ENCODE results near the gene SEMA5A. TPM values are rescaled to one million over a fixed set of nuclear protein-coding genes. Genes with fewer than 3 reads are reported as not detected.

The SEMA5A gene
- total RNA-seq, 1 donor from 2014 or later = 43.2 TPM

GRCh38 chr5:9338796-9339195, 207.1 kb downstream of the SEMA5A start:
- Histone ChIP-seq H3K4me3 (no peak overlapping the region), H3K4me1 (peaks cover 26% of the 10 kb centered on the region), H3K27me3 (ENCODE audit: low read depth) (no peaks in the 10 kb centered on the region), H3K27ac (replicated peaks) (peak overlapping the region; percentile 23), H3K36me3 (no peaks in the 10 kb centered on the region), H3K9me3 (replicated peaks) (no peaks in the 10 kb centered on the region)
- intact Hi-C loops (cut with micrococcal nuclease) = no loop called here
- DNase-seq = no peak
- no peak for TF ChIP-seq CTCF (IDR thresholded peaks at IDR 0.05; ENCODE audit: borderline replicate concordance)

- no peak for DNase-seq
- intact Hi-C loops (cut with micrococcal nuclease) = no loop called here
- Histone ChIP-seq H3K36me3 (no peaks in the 10 kb centered on the region), H3K27me3 (ENCODE audit: low read depth) (no peaks in the 10 kb centered on the region), H3K27ac (replicated peaks) (peak overlapping the region; percentile 23), H3K4me3 (no peak overlapping the region), H3K9me3 (replicated peaks) (no peaks in the 10 kb centered on the region), H3K4me1 (peaks cover 23% of the 10 kb centered on the region)
- TF ChIP-seq CTCF (IDR thresholded peaks at IDR 0.05; ENCODE audit: borderline replicate concordance) = no peak
These were observed 207.8 kb downstream of the SEMA5A start for GRCh38 chr5:9337928-9338595.

- no peak overlapping the region for H3K4me3 ChIP-seq
- intact Hi-C loops (cut with micrococcal nuclease) = no loop called here
- H3K36me3 ChIP-seq = no peaks in the 10 kb centered on the region
- peaks cover 22% of the 10 kb centered on the region for H3K4me1 ChIP-seq
- H3K27ac ChIP-seq (replicated peaks) = no peak overlapping the region
- no peaks in the 10 kb centered on the region for H3K9me3 ChIP-seq (replicated peaks)
- TF ChIP-seq CTCF (IDR thresholded peaks at IDR 0.05; ENCODE audit: borderline replicate concordance) = no peak
- no peaks in the 10 kb centered on the region for H3K27me3 ChIP-seq (ENCODE audit: low read depth)
- no peak for DNase-seq
These were observed 209.9 kb downstream of the SEMA5A start for GRCh38 chr5:9335754-9336495.

- intact Hi-C loops (cut with micrococcal nuclease) = no loop called here
- no peak for DNase-seq
- no peak for TF ChIP-seq CTCF (IDR thresholded peaks at IDR 0.05; ENCODE audit: borderline replicate concordance)
- Histone ChIP-seq H3K4me1 (peaks cover 16% of the 10 kb centered on the region), H3K4me3 (no peak overlapping the region), H3K9me3 (replicated peaks) (no peaks in the 10 kb centered on the region), H3K27ac (replicated peaks) (no peak overlapping the region), H3K27me3 (ENCODE audit: low read depth) (no peaks in the 10 kb centered on the region), H3K36me3 (no peaks in the 10 kb centered on the region)
These were observed 210.6 kb downstream of the SEMA5A start for GRCh38 chr5:9335269-9335668.

GRCh38 chr5:9332026-9332425, 213.8 kb downstream of the SEMA5A start:
- Histone ChIP-seq H3K27me3 (ENCODE audit: low read depth) (no peaks in the 10 kb centered on the region), H3K4me3 (no peak overlapping the region), H3K27ac (replicated peaks) (no peak overlapping the region), H3K36me3 (no peaks in the 10 kb centered on the region), H3K4me1 (peaks cover 4% of the 10 kb centered on the region), H3K9me3 (replicated peaks) (no peaks in the 10 kb centered on the region)
- DNase-seq = no peak
- no peak for TF ChIP-seq CTCF (IDR thresholded peaks at IDR 0.05; ENCODE audit: borderline replicate concordance)
- intact Hi-C loops (cut with micrococcal nuclease) = no loop called here
